T-helper 1 cell treated with Interleukin-12 subunit alpha and Interleukin-12 subunit beta and Interleukin-4 antibody, amounts not matched to agents 30 ng/mL and 1 ng/mL, for 36 hours (primary cell): ENCODE results near the gene POGLUT3. TPM values are rescaled to one million over a fixed set of nuclear protein-coding genes. Genes with fewer than 3 reads are reported as not detected.

Source experiments
- intact Hi-C: fragments of 100-400 bp; cut with micrococcal nuclease; formaldehyde crosslinking; loops from one replicate; pipeline ENCODE4 v1.15.1; 2024
- total RNA-seq: library from RNA; stranded (reverse); gene quantifications from 2 replicates; pipeline ENCODE4 v1.2.3, GENCODE V29; 2022

POGLUT3 gene, protein sequence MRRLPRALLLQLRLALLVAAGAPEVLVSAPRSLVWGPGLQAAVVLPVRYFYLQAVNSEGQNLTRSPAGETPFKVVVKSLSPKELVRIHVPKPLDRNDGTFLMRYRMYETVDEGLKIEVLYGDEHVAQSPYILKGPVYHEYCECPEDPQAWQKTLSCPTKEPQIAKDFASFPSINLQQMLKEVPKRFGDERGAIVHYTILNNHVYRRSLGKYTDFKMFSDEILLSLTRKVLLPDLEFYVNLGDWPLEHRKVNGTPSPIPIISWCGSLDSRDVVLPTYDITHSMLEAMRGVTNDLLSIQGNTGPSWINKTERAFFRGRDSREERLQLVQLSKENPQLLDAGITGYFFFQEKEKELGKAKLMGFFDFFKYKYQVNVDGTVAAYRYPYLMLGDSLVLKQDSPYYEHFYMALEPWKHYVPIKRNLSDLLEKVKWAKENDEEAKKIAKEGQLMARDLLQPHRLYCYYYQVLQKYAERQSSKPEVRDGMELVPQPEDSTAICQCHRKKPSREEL
- 13.6 and 15.1 TPM in 2 replicates for total RNA-seq

DNA sequence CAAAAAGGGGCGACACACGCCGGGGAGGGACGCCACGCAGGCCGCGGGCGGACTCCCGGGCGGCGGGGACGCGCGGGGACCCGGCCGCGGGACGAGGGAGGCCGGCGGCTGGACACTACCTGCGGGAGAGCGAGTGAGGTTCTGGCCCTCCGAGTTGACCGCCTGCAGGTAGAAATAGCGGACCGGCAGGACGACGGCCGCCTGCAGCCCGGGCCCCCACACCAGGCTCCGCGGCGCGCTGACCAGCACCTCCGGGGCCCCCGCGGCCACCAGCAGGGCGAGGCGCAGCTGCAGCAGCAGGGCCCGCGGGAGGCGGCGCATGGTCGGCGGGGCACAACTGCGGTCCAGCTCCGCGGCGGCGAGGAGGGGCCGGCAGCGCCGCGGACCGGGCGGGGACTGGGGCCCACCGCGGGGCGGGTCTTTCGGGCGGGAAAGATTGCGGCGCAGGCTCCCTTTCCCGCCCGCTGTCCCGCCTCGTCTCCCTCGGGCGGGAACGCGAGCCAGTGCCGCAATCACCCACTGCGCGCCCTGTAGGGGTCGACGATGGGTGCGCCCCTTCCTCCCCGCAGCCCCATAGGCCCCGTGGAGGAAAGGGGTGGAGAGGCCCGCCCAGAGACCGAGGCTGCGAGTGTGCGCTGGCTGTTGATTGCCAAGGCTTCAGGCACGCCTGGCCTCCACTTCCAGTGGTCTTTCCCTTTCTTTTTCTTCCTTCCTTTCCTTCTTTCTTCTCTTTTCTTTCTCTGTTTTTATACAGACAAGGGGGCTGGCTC lies at the start of gene POGLUT3:
Gene POGLUT3 (minus strand): TSS at position 339 of the 770 bp plus-strand sequence. CDS start 18 bp downstream, at position 321.
- intact Hi-C loops: loop anchor here (1.0 to 10.0 kb wide), 5 partner anchors 167 to 1041 kb away; partner anchors contain the start of genes CWF19L2 and DDX10

DNA sequence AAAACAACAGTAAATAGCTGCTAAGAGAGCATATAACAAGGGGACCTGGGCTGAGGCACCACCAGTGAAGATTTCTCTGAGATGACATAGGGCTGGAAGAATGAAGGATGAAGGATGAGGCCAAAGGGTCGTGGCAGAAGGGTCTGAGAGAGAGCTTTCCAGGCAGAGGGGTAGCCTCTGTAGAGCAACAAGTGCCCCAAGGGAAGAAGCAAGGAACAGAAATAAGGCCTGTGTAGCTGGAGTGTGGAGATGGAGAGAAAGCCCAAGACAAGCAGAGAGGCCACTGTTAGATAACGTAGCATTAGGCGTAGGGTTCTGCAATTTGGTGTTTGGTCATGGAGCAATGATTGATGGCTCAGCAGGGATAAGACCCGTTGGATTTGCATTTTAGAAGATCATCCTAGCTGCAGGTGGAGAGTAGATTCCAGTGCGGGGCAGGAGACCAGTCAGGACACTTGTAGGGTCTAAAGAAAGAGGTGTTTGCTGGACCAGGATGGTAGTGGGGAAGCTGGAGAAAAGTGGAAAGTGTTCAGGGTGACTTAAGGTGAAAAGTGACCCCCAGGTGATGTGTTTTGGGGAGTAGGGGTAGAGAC lies 47.8 kb upstream of the POGLUT3 start:
- intact Hi-C loops: no loop called here

DNA sequence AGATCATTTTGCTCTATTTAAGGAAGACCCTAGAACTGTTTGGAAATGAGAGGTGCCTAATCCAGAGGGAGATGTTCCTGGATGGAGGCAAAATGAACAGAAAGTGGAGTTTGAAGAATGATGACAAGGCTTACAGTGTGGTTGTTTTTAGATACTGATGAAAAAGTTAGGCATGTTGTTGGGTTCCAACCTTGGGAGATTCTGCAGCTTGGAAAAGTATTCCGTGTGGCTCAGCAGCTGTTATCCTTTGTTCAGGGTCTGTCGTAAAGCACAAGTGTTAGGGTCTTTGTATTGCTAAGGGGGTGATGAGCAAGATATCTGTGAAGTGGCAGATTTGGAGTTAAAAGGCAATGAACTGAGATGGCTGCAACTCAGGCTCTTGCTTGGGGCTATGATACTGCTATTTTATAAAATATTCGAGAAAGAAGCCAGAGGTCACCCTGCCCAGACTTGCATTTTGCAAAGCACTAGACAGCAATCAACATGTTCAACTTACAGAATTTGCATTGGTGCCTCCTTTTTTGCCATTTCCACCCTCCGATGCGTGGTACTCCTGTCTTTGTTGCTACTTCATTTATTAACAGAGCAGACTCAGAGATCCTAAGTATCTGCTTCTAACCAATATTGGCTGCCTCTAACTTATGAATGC lies 45.3 kb upstream of the POGLUT3 start:
- intact Hi-C loops: no loop called here

DNA sequence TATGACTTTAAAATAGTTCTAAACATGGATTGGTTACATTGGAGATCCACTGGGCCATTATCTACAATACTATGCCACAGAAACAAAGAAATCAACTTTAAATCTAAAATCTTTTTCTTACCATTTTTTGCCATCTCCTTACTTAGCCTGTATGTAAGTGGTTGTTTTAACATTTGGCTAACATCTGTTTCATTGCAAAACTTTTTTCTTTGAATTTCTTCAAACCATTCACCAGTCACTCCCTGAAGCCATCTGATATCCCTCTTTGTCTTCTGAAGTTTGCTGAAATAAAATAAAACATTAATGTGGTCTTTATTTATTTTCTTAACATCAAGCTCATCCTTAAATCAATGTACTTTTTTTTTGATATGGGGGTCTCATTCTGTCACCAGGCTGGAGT lies 43.3 kb upstream of the POGLUT3 start:
- intact Hi-C loops: no loop called here

DNA sequence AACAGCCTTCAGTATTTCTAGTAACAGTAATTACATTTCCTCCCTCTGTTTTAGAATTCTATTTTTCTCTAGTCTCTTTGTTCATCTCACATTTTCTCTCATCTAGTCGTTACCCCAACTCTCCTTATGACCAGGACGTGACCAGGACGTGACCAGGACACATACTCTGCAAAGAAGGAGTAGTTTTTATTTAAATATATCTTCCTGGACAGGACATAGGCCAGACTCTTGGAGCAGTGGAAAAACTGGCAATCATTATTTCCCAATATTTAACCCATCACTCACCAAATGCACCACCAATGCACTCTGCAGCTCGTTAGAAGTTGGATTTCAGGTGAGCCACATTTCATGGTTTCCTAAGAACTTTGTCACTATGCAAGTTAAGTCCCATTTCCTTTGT lies 40.3 kb upstream of the POGLUT3 start:
- intact Hi-C loops: no loop called here

DNA sequence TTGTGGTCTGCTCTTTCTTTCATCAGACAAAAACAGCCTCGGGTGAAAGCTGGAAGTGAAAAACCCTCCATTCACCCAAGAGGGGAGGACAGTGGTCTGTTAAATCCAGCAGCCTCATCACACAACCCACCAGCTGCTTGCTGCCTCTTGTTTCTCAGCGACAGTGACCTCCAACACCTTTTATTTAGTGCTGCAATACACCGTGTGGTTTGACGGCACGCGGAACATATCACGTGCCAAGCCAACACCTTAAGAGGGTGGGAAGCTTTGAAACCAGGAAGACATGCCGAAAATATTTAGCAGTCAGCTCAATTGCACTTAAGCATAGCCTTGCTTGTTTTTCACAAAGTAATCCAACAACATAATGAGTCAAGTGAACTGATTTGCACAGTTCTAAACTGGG lies 39.8 kb upstream of the POGLUT3 start:
- intact Hi-C loops: no loop called here

DNA sequence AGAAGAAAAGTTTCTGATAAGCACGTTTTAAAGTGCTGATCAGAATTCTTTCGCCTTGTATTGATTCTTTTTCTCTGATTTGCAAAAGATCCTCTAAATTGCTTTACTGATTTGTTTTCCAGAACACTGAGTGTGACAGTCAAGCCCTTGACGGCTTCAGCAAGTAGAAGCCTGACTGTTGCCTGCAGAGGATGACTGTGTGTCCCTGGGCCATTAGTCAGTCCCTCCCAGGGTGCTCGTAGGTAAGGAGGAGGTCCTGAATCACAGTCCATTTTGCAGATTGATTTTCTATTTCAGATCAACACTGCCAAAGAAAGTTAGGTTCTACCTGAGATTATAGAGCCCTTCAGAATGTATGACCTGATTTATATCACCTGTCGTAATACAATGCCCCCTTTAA lies 38.6 kb upstream of the POGLUT3 start:
- intact Hi-C loops: no loop called here

DNA sequence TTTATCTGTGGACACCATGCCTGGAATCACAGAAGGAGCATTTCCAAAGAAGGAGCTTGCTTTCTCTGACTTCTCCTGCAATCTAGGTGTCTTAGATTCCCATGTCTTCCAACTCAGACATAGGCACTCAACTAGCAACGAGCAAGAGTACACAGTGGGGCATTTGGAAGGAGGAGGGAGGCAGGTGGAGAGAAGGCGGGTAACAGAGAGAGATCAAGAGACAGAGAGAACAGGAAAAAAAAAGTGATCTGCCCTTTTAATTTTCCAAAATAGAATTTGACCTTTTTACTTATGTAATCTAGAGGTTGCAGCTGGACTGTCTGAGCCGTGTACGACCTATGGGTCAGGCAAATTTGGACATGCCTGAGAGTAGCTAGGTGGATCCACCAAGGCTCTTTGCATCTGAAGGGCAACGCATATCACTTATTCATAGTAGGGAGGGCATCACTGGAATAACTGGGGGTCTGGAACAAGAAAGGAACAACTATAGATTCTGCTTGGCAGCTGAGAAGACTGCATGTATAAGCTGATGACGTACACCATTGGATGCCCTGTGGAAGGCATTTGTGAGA lies 37.3 kb upstream of the POGLUT3 start:
- intact Hi-C loops: no loop called here

DNA sequence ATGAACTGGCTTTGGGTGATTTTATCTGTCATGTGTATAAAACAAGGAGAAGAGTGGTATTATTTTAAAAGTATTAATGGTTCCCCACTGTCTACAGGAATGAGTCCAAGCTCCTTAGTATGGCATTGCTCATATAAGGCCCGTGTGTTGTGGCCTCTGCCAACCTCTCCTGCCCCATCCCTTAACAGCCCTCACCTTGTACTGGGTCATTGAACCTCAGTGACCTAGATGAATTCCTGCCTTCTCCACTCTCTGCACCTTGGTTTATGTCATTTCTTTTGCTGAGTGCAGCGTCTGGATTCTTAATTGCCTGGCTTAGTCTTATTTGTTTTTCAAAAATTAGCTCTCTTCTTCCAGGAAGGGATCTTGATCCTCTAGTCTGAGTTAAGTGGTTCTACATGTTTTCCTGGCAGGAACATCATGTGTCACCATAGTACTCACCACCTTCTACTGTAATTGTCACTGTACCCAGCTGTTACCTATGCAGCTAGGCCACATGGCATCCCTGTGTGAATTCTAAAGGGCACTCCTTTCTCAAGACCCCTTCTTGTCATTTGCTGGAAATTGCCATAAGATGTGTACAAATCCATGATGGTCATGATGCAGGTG lies 36.2 kb upstream of the POGLUT3 start:
- intact Hi-C loops: no loop called here

DNA sequence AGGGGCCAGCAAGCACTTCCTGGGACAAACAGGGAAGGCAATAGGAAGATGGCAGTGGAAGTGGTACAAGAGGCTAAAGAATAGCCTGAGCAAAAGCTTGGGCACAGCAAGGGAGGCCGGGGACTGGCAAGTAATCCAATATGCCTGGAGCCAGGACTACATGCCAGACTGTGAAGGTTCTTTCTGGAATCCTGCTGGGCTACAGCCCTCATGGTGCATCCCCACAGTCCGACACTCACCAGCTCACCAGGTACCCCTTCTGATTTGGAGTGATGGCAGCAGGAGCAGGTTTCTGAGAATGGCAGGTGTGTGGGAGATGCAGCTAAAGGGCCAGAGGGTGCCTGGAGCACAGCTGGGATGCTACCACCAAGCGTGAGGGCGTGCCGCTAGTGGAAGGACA lies 32.2 kb upstream of the POGLUT3 start:
- intact Hi-C loops: no loop called here

DNA sequence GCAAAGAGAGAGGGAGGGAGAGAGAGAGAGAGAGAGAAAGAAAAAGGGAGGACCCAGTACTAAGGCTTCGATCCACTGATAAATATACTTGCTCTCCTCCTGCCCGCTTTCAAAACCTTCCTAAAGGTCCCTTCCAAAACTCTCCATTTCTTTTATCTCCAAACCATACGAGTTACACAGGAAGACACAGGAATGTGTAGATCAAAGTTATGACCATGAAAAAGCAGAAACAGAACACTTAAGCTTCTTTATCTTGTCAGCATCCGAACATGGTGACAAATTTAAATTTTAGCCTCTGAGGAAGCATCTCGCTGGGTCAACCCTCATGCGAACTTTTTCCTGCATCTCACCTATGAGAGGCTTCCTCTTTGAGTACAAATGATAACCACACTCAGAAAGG lies 29.2 kb upstream of the POGLUT3 start:
- intact Hi-C loops: no loop called here

DNA sequence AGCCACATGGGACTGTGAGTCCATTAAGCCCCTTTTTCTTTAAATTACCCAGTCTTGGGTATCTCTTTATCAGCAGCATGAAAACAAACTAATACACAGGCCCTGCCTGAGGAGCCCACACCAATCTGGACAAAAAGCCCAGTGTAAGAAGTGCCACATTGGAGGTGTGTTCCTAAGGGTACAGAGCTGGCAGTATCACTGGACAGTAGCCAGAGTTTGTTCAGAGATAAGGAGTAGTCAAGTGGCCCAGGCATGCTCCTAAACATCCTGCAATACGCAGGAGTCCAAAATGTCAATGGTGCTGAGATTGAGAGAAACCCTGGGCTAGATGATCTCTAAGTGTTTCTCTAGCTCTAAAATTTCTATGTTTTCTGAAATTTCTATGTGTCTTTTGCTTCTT lies 27.0 kb upstream of the POGLUT3 start:
- intact Hi-C loops: no loop called here

DNA sequence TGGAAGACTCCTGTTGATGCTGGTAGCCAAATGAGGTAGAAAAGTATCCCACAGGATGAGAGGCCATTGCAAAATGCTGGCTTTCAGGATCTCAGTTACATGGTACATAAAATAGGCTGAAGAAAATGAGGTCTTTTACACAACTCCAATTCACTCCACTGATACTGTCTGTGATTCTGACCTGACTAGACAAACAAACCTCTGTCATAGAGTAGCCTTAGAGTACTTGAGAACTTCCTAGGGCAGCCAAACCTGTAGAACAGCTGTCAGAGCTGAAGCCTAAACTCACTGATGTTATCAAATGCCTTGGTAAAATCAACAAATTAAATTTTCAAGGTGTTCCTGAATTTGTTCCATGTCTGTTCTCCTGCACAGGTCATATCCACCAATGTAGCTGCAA lies 26.2 kb upstream of the POGLUT3 start:
- intact Hi-C loops: no loop called here

DNA sequence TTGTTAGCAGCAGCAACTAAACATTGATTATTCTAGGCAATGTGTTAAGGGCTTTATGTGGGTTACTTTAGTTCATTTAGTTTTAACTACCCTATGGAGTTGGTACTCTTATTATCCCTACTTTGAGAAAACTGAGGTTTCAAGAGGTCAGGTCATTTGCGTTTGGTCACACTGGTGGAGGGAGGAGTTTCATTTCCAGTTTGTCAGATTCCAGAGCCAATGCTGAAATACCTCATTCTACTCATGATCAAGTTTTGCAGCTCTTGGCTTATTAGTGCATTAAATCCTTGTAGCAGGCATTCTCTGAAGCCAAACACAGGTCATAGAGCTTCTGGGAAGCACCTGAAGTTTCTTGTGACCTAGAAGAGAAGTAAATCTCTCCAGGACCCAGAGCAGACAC lies 24.1 kb upstream of the POGLUT3 start:
- intact Hi-C loops: no loop called here

DNA sequence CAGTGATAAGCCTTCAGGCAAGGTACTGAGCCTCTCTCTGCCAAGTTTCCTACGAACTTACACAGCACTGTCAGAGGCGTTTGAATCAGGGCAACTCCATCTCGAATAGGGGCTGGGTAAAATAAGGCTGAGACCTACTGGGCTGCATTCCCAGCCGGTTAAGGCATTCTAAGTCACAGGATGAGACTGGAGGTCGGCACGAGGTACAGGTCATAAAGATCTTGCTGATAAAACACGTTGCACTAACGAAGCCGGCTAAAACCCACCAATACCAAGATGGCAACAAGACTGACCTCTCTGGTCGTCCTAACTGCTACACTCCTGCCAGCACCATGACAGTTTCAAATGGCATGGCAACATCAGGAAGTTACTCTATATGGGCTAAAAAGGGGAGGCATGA lies 20.4 kb upstream of the POGLUT3 start:
- intact Hi-C loops: no loop called here

DNA sequence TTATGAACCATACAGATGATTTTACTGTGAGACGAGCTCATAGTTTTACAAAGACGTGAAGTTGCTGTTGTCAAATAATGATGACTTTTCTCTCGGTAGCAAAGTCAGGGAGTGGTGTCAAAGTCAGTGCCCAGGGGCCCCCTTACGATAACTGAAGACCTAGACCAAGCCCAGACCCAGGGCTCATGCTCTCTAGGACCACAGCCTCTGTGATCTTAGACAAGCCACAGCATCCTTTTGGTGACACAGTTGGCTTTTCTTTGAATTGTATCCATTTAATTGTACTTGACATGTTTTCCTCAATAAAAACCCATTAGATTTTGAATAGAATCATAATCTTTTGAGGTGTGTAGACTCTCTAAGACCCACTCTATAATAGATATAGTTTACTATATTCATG lies 17.9 kb upstream of the POGLUT3 start:
- intact Hi-C loops: no loop called here

DNA sequence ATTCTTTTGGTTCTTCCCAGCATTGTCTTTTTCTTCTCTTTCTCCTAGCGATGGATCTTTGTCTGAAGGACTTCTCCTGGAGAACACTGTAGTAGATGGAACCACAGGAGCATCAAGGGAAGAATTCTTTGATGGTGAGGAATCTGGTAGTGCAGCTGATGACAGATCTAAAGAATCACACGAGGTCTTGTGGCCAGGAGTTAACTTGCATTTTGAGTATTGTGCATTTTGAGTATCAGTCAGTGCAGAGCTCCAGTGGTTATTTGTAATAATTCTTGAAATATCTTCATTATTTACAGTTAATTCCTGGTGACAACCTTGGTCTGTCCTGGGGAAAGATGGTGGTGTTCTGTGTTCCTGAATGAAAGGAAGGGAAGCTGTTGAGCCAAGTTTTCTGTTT lies 14.5 kb upstream of the POGLUT3 start:
- intact Hi-C loops: no loop called here

DNA sequence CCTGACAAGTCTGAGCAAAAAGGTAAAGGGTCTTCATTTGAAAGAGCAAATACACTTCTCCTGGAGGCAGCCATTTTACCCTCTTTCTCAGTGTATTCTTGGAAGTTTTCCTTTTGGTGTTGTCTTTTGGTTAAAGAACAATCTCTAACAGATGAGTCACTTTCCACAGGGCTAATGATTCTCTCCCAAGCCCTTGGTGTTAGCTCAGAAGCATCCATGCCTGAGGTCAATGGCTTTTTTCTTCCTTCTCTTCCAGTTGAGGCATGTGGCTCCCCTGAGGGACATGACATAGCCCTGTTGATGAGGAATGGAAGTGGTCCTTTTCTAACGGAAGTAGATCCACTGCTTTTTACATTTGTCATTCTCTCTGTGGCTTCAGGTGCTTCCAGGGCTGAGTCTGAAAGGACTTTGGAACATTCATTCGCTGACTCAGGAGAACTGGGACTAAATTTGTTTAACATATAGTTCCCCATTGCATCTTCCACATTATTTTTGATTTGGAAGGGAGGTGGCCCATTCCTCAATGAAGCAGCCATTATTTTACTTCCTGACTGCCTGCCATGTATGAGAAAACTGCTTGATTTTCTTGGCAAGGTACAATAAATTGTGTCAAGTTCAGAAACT lies 13.8 kb upstream of the POGLUT3 start:
- intact Hi-C loops: no loop called here

DNA sequence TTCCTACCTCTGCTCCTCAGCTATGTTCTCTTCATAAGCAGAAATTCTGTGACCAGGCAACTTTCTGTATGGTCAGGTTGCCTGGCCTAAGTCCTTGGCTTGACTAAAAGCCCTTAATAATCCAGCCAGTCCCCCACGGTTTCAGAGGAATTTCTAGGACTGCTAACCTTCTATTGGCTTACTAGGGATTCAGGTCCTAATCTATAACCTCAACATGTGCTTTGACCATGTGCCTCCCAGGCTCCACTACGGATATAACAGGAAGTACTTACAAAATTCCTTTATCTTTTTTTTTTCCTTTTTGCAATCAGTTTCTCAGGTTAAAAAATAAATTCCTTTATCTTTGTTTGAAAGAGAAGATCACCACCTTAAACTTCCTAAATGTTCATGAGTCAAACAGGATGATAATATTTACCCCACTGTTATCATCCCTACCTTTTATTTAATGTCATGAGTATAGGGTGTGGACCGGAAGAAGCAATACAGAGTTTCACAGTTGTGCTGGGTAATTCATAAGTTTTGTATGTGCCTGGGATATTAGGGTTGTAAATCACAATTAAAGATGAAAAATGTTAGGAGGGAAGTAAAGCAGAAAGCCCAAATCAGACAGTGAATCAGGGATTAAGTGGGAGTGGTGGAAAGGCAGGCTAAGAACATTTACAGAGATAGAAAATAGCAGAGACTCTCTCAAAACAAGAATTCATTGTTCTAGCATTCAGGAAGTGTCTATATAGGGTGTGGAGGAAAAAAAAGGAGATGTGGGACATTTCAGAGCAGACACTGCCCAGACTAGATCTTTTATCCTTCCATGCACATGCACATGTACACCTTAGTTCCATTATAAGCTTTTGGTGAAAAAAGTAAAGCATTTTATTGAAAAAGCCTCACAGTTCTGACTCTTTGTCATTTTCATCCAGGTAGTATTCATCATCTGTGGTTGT lies 10.7 kb upstream of the POGLUT3 start:
- intact Hi-C loops: no loop called here
